HG03196 (cell line): ENCODE results near the gene PCDHGA2.
"Not testable (repeated sequence)": the region's sequence is repeated elsewhere in the genome, so short reads cannot be mapped to it uniquely, and the experiment has no call there.

Experiments
- ATAC-seq: cut with Tn5 transposase; IDR thresholded peaks from one replicate; pipeline ENCODE4 v1.9.1; 2021; ENCODE audit not compliant: unreplicated experiment

The PCDHGA2 gene

DNA sequence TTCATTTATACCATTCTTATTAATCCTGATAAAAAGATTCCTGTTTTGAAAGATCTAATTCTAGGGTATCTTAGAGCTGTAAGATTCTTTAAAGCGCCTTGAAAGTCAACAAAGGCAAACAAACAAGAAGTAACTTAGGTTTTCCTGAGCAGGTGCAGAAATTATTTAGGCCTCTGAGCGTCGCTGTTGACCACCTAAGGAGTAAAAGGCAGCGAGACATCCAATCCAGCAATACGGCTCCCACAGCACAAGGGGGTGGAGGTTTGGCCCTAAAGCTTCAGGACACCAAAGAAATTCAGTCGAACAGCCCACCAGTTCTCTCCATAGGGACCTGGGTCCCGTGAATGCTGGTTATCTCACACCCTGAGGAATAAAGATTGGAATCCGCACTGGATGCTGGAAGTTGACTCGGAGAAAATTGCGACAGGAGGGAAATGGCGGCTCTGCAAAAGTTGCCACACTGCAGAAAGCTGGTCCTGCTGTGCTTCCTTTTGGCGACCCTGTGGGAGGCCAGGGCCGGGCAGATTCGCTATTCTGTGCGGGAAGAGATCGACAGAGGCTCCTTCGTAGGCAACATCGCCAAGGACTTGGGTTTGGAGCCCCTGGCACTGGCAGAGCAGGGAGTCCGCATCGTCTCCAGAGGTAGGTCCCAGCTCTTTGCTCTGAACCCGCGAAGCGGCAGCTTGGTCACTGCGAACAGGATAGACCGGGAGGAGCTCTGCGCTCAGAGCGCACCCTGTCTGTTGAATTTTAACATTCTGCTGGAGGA lies at the start of gene PCDHGA2:
Gene PCDHGA2, plus strand, starts transcription at position 223 of the 769 bp plus-strand sequence.
- ATAC-seq: no peak

DNA sequence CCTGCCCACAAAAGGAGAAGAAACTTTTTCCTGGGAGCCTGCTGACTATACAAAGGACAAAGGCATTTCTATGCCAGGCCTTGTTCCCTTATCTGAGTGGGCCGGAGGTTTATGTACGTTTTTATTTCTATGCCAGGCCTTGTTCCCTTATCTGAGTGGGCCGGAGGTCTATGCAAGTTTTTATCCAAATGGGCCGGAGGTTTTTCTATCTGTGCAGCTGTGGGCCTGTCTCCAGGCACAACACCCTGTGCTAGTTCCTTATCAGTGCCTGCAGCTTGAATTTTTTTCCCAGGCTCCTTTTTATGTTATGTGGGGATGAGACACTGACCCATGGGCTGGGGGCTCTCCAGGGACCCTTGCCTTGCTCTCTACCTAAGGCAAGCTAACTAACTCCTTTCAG lies 40.2 kb upstream of the PCDHGA2 start:
- no peak for ATAC-seq

DNA sequence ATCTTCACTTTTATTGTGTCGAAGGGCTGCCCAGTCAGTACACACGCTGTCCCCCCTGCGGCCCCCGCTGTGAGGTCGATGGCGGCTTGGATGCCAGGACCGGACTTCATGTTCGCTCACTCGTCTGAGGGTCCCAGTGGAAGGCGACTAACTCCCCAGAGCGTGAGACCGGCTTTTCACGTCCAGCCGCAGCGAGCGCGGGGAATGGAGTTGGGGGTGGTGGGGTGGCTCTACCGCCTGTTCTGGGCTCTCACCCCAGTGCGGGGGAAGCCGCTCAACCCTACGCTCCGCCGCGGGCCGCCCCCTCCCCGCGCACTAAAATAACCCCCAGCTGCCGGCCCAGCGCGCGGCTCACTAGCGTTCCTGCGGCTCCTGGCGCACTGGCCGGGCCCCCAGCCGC lies 34.8 kb upstream of the PCDHGA2 start, which contains the start of gene SLC25A2:
Gene SLC25A2, minus strand, starts transcription at position 294 of the 400 bp plus-strand sequence. Its CDS starts 184 bp downstream, at position 110.
- ATAC-seq: no peak

DNA sequence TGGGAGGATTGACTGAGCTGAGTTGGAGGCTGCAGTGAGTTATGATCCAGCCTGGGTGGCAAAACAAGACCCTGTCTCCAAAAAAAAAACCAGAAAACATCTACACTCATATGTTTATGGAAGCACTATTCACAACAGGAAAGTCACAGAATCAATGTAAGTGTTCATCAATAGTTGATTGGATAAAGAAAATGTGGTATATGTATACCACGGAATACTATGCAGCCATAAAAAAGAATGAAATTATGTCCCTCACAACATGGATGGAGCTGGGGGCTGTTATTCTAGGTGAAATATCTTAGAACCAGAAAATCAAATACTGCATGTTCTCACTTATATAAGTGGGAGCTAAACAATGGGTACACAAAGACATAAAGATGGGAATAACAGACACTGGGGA lies 31.9 kb upstream of the PCDHGA2 start:
- ATAC-seq: no peak

DNA sequence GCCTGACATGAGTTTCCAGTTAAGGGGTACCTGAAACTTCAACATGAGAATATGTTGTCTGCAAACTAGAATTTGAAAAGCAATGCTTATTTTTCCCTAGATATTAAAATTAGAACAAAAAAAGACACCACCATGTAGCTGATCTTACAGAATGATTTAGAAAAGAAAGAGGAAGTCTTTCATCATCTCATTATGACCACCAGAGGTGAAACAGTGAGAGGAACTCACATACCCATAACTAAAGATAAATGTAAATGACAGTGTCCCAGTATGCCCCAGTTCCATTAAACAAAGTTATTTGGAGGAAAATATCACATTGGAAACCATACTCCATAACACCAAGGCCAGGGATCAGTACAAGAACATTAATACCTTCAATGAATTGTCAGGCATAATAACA lies 24.8 kb upstream of the PCDHGA2 start:
- no peak for ATAC-seq

DNA sequence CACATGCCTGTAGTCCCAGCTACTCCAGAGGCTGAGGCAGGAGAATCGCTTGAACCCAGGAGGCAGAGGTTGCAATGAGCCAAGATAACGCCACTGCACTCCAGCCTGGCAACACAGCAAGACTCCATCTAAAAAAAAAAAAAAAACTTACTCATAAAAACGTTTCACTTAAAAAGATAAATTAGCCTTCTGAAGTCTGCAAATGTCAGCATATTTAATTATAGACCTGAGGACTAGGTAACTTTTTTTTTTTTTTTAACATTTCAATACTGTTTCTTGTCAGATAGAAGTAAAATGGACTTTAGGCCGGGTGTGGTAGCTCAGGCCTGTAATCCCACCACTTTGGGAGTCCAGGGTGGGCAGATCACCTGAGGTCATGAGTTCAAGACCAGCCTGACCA lies 21.6 kb upstream of the PCDHGA2 start:
- ATAC-seq: not testable (repeated sequence)

DNA sequence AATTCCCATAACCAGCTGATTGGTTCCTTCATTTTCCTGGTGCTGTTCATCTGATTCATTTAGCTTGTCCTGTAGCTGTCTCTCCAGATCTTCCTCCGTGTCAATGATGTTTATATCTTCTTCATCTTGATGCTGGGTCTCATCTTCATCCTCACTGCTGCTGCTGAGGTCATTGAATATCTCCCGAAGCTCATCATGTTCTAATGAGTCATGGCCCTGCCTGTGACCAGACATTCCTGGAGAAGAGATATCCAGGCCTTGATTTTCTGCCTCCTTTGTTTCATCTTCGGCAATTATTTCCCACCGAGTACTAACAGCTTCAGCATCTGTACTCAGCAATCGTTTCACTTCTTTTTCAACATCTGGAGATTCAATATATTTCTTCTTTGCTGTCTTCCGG lies 19.4 kb upstream of the PCDHGA2 start:
- ATAC-seq: no peak

DNA sequence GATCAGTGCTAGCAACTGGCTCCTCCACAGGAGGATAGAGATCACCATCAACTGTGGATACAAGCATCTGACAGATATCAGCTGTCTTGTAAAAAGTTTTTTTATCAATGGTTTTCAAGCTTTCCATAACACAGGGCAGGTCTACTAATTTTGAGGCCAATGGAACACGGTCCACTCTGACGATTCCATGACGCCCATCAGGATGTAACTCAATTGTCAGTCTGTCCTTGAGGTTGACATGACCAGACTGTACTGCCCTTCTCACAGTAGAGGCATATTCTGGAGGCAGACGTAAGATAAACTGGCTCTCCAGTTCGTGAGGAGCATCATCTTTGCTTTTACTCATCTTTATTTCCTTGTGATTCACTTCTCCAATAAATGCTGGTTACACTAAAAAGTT lies 18.9 kb upstream of the PCDHGA2 start:
- ATAC-seq: no peak

DNA sequence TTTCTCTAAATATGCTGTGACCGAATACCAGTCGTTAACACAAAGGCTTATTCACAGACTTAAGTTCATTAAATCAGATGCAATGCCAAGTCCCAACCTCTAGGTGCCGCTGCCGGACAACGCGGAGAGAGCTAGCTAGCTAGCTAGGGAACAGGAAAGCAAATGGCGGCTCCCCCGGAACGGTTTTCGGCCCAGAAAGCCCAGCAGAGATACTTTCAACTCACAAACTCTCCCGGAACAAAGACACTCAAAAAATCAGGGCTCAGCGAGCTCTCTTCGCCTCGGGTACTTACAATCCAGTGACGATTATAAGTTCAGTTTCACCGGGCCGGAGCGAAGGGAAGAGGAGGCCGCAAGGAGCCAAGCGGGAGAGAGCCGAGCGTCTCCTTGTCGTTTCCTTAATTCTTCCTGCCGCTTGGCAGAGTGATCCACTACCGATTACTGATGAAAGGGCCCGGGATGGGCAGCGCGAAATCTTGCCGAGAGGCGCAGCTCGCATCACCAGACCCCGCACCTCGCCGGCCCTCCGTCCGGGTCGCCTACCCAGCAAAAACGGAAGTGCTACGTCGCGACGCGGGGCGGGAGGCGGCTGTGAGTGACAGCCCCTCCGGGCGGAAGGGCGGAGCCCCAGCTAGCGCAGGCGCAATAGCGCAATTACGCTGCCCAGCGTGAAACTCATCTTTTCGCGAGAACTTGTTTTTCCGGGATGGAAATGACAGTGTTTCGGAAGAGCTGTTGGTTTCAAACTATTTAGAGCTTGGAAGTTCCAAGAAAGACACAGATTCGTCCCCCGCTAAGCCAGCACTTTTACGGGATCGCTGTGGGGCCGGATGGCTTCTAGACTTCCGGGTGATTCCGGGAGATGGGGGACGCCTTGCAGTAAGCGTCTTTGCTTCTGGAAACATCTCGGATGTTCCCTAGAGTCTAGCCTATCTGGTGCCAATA lies 18.1 kb upstream of the PCDHGA2 start, which contains the start of gene TAF7:
Gene TAF7, minus strand, starts transcription at position 560 of the 945 bp plus-strand sequence. CDS start 740 bp downstream, outside the sequence.
- ATAC-seq: peak; percentile 96

DNA sequence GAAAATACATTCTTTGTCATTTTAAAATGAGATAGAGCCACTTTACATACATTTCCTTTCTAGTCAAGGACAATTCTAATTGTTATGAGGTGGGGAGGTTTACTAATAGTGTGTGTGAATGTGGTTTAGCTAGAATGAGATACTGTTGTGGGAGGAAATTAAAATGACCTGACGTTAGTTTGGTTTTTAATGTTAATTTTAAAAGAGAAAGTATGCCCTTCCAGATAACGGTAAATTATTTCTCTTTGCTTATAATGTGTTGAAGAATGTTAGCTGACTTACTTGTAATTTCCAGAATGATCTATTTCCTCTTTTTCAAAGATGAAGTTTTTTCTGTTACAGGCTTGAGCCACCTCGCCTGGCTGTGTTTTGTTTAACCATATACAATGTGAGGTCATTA lies 16.3 kb upstream of the PCDHGA2 start:
- no peak for ATAC-seq

DNA sequence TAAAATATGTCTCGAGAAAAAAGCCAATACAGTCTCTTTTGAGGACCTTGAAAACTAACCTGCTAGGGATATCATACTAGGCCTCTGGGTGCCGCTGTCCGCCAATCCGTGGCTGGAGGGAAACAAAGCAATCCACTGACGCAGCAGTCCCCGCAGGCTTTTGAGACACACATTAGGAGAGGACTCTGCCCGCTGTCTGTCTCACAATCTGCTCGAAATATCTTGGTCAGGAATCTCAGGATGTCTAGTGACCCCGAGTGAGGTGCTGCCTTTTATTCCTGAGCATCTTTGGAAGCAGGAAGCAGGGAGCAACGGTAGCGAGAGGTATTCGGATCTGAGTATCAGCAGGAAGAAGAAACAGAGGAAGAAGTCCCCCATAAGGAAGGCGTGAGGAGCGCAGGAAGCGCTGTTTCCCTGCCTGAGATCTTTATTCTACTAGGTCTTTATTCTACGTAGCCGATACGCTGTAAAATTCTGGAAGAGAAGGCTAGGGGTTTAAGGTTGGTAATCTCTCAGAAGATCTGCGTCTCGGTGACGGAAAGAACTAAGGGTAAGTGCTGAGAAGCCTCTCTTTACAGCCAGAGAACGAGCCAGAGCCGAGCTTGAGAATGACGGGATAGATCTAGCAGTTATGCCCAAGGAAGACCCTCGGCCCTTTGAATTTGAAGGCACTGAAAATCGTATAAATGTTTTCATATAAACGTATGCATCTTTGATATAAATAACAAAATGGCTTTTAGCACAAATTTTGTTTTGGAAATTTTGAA lies 12.3 kb upstream of the PCDHGA2 start:
- no peak for ATAC-seq

DNA sequence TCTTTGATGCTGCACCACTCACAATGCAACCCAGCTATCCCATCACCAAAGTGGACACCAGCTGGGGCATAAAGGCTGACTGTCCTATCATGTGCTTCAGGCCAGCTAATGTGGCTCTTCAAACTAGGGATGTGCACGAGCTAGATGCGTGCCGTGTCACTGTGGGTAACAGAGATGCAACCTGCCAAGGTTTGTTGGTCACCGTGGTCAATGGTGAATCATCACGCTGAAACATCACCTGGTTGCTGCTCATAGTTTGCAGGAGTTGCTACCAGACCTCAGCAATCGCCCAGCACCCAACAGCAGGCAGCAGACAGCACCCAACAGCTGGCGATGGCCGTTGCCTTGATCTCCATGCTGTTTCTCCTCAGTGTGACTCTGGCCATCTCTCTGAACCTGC lies 10.3 kb upstream of the PCDHGA2 start:
- no peak for ATAC-seq

DNA sequence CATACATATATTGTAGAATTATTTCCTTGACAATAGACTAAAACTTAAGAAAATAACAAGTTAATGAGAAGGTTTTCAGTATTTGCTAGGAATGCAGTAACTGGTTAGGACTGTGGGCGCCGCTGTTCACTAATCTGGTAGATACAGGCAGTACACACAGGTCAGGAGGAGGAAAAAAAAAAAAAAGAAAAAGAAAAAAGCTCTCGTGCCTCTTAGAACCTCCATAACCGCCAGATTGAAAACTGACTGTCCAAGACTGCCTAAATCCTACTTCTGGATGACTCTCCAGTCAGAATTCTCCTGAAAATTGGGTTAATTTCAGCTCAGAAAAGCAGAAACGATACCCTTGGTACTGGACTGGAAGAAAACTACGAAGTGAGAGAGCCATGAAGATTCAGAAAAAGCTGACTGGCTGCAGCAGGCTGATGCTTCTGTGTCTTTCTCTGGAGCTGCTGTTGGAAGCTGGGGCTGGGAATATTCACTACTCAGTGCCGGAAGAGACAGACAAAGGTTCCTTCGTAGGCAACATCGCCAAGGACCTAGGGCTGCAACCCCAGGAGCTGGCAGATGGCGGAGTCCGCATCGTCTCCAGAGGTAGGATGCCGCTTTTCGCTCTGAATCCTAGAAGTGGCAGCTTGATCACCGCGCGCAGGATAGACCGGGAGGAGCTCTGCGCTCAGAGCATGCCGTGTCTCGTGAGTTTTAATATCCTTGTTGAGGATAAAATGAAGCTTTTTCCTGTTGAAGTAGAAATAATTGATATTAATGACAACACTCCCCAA lies 8.1 kb upstream of the PCDHGA2 start, which contains the start of gene PCDHGA1:
Gene PCDHGA1, plus strand, starts transcription at position 216 of the 782 bp plus-strand sequence.
- no peak for ATAC-seq

DNA sequence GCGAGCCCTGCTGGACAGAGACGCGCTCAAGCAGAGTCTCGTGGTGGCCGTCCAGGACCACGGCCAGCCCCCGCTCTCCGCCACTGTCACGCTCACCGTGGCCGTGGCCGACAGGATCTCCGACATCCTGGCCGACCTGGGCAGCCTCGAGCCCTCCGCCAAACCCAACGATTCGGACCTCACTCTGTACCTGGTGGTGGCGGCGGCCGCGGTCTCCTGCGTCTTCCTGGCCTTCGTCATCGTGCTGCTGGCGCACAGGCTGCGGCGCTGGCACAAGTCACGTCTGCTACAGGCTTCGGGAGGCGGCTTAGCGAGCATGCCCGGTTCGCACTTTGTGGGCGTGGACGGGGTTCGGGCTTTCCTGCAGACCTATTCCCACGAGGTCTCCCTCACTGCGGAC lies 6.0 kb upstream of the PCDHGA2 start:
- ATAC-seq: not testable (repeated sequence)

DNA sequence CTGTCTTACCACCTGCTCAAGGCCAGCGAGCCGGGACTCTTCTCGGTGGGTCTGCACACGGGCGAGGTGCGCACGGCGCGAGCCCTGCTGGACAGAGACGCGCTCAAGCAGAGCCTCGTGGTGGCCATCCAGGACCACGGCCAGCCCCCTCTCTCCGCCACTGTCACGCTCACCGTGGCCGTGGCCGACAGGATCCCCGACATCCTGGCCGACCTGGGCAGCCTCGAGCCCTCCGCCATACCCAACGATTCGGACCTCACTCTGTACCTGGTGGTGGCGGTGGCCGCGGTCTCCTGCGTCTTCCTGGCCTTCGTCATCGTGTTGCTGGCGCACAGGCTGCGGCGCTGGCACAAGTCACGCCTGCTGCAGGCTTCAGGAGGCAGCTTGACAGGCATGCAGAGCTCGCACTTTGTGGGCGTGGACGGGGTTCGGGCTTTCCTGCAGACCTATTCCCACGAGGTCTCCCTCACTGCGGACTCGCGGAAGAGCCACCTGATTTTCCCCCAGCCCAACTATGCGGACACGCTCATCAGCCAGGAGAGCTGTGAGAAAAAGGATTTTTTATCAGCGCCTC lies 2.3 kb downstream of the PCDHGA2 start:
- ATAC-seq: not testable (repeated sequence)

DNA sequence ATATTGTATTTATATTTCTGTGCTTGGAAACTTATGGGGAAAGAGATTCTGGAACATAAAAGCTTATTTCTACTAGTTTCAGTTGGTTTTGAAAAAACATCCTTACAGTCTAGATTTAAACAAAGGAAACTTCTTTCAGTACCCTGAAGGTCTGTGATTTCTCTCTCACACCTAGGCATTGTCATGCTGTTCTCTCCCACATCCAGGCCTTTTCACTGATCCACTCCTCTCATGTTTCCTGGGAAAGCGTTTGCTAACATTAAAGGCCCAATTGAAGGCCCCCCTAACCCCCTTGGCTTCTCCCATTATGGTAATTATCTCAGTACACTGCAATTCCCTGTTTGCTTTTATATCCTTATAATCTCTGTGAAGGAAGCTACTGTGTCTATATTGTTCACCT lies 4.2 kb downstream of the PCDHGA2 start:
- ATAC-seq: no peak

DNA sequence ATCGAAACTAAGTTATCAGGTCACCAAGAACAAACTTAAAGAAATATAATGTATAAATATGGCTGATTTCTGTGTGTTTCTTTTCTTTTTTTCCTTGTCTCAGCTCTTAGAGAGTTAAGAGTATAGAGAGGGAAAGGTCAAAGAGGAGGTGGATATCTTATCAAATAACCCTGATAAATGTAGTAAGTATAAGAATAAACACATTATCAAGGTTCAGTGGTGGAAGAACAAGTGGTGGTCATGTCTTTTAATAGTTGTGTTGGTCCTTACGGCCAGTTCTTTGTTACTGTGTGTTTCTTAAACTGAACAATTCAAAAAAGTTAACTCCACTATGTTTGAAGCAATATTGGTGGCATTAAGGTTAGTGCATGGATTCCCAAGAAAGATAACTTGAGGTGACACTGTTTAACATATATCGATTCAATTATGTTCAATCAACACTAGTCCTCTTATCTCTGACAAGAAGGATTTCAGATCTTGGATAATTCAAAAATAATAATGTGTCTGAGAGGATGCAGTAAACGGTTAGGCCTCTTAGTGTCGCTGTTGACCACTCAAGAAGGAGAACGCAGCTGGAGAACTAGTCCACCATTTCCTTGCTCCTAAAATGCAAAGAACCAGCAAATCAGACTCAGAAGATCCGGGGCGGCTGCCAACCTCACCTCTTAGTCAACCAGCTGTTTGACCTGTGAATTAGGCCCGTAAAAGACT lies 4.8 kb downstream of the PCDHGA2 start, which contains the start of gene PCDHGA3:
Gene PCDHGA3, plus strand, starts transcription at position 588 of the 711 bp plus-strand sequence. CDS start 205 bp downstream, outside the sequence.
- no peak for ATAC-seq

DNA sequence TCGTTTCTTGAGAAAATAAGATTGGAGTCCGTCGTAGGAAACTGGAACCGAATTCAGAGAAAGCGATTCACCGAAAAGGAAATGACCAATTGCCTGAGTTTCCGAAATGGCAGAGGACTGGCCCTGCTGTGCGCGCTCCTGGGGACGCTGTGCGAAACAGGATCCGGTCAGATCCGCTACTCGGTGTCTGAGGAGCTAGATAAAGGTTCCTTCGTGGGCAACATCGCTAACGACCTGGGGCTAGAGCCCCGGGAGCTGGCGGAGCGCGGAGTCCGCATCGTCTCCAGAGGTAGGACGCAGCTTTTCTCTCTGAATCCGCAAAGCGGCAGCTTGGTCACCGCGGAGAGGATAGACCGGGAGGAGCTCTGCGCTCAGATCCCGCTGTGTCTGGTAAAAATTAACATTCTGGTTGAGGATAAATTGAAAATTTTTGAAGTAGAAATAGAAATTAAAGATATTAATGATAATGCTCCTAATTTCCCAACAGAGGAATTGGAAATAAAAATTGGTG lies 5.4 kb downstream of the PCDHGA2 start:
- no peak for ATAC-seq

DNA sequence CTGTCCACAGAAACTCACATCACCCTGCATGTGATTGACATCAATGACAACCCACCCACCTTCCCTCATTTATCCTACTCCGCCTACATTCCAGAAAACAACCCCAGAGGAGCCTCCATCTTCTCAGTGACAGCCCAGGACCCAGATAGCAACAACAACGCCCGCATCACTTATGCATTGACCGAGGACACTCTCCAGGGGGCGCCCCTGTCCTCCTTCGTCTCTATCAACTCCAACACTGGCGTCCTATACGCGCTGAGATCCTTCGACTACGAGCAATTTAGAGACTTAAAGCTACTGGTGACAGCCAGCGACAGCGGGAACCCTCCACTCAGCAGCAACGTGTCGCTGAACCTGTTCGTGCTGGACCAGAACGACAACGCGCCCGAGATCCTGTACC lies 6.8 kb downstream of the PCDHGA2 start:
- ATAC-seq: no peak
